ENCODE results near the gene INO80D.
"Not testable (repeated sequence)": the region's sequence is repeated elsewhere in the genome, so short reads cannot be mapped to it uniquely, and the experiment has no call there.

Gene INO80D
- 90.7 to 98.9 (median 94.8) reads per million in 4 donors for total RNA-seq

- peak; percentile 66 to 89 (median 74) for DNase-seq
Measured at GRCh38 chr2:206085742-206086445, at the start of gene INO80D. Gene INO80D (minus strand): TSS chr2:206086174. CDS start chr2:206063016, 23,158 bp downstream.

GRCh38 chr2:206127656-206128055, 41.7 kb upstream of the INO80D start:
- DNase-seq, result peak in 1 of 5 donors; percentile 6

DNA sequence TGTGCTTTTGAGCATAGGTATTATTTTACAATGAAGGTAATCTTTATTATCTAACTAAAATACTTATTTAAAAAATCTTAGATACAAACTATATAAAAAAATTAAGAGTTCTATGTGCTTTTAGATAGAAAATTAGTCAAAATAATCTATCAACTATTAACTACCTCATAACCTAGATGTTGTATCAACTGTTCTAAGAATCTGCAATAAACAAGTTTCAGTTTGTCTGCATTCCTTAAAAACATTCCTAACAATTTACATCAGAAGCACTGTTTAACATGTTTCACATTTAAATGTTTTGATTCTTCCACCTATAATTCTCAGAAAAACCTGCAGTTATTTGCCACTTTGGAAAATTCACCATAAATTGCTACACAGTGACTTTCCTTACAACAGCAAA, 39.9 kb upstream of the INO80D start:
- DNase-seq, result no peak

DNA sequence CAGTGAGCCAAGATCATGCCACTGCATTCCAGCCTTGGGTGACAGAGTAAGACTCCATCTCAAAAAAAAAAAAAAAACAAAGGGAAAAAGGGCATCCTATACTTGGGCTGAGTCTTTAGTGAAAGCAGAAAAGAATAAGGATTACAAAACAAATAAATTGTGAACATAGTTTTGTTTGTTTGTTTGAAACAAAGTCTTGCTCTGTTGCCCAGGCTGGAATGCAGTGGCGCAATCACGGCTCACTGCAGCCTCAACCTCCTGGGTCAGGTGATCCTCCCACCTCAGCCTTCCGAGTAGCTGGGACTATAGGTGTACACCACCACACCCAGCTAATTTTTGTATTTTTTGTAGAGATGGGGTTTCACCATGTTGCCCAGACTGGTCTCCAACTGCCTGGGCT, 36.6 kb upstream of the INO80D start:
- DNase-seq, result not testable (repeated sequence)

- DNase-seq, result no peak
Measured at GRCh38 chr2:206116278-206116677, 30.3 kb upstream of the INO80D start.

DNA sequence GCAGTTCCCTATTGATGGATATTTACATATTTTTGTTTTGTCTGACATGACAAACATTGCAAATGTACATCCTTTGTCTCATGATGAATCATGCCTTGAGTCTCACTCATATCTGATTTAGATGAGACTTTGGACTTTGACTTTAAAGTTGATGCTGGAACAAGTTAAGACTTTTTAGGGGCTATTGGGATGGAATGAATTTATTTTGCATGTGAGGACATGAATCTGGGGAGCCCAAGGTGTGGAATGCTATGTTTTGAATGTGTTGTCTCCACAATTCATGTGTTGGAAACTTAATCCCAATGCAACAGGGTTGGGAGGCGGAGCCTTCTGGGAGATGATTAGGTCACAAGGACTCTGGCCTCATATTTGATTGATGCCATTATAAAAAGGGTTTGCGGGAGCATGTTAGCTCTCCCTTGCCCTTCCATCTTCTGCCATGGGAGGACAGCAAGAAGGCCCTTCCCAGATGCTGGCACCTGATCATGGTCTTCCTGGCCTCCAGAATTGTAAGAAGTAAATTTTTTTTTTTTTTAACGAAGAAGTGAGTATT, 29.1 kb upstream of the INO80D start:
- no peak for DNase-seq

- DNase-seq, result no peak
Measured at GRCh38 chr2:206112846-206113547, 27.0 kb upstream of the INO80D start.

- no peak for DNase-seq
Measured at GRCh38 chr2:206112108-206112507, 26.1 kb upstream of the INO80D start.

- DNase-seq, result no peak
Measured at GRCh38 chr2:206108713-206109112, 22.7 kb upstream of the INO80D start.

- DNase-seq, result no peak
Measured at GRCh38 chr2:206105541-206105940, 19.6 kb upstream of the INO80D start.

DNA sequence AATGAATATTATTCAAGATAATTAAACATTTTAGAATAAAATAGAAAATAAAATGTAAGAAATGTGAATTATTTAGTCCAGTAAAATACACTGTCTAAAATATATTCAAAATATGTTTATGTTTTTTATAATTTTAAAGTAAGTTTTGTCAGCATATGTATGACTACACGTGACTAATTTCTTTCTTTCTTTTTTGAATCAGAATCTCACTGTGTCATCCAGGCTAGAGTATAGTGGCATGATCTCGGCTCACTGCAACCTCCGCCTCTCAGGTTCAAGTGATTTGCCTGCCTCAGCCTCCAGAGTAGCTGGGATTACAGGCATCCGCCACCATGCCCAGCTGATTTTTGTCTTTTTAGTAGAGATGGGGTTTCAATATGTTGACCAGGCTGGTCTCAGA, 19.1 kb upstream of the INO80D start:
- no peak for DNase-seq

DNA sequence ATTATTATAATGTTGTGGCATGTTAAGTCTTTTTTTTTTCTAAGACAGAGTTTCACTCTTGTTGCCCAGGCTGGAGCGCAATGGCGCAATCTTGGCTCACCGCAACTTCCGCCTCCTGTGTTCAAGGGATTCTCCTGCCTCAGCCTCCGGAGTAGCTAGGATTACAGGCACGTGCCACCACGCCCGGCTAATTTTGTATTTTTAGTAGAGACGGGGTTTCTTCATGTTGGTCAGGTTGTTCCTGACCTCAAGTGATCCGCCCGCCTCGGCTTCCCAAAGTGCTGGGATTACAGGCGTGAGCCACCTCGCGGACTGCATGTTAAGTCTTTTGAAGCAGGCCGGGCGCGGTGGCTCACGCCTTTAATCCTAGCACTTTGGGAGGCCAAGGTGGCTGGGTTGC, 12.9 kb upstream of the INO80D start:
- not testable (repeated sequence) for DNase-seq

GRCh38 chr2:206098471-206098870, 12.5 kb upstream of the INO80D start:
- DNase-seq, result no peak

DNA sequence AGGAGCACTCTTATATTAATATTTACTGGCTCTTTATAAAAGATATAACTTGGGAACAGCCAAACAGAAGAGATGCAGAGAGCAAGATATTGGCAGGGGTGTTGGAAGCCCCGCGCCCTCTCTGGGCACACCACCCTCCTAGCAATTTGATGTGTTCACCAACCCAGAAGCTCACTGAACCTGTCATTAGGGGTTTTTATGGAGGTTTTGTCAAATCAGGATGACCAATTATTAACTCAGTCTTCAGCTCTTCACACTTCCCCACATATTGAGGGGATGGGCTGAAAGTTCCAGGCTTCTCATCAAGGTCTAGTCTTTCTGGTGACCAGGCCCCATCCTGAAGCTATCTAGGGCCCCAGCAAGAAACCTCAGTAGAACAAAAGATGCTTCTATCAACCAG, 10.9 kb upstream of the INO80D start:
- DNase-seq, result no peak

DNA sequence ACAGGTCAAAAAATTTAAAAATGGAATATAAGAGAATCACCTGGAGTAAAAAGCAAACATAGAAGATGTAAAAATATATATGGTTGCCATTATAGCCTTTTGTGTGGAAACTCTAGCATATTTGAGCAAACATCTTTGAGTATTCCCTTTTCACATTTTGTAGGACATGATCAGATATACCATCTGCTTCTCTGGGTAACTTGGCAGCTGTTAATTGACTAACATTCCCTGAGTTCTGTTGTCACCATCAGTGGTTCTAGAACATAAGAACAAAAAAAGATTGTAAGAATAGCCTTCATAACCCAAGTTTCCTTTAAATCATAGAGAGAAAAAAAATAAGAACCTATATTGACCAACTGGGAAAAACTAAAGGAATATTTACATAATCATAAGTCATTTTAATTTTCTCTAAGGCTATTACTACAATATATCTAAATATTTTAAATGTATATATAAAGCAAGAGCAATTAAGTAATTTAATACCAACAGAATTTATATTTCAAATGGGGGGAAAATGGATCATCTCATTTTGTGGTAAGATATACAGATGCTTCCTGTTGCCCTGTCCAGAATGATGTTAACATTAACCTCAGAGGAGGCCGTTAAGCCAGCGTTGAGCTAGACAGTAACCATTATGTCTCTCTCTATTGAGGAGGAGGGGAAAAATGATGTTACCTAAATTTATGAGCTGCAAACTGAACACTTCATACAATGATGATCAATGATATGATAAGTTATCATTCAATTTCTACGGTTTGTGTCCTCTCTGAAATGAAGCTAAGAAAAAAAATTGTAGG, 9.8 kb upstream of the INO80D start:
- DNase-seq, result no peak

DNA sequence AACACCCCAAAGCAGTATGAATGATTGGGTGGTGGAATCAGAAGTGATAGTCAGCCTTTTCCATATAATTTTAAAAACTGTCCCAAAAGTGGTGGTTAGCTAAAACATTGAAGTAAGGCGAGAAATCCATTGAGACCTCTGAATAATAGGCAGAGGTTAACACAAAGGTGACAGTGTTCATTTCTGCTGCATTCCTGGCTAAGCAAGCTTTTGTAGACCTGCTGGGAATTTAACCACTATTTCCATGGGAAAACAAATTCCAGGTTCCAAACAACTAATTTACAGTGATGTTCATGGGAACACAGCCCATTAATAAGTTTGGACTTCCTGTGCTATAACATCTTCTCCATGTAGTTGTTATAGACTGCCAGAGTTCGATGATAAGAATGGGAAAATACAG, 6.3 kb upstream of the INO80D start:
- DNase-seq, result no peak

DNA sequence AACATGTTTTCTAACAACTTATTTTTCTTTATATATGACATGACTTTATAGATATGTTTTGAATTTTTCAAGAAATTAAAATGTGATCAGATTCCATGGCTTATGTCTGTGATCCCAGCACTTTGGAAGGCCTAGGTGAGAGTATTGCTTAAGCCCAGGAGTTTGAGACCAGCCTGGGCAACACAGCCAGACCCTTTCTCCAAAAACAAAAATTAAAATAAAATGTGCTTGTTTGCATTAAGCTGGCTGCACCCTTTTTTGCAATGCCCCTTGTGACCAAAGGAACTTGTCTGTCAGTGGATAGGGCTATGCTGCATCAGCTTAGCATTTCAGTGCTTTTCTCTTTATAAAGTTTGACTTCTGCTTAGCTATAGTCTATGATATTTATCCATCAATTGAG, 2.3 kb upstream of the INO80D start:
- no peak for DNase-seq

GRCh38 chr2:206086716-206087350, 859 bp upstream of the INO80D start:
- DNase-seq, result peak in 1 of 5 donors; percentile 8

- DNase-seq, result peak; percentile 28 to 43 (median 42)
Measured at GRCh38 chr2:206084870-206085741, 868 bp downstream of the INO80D start.

- DNase-seq, result peak in 2 of 5 donors; percentile 1 to 22
Measured at GRCh38 chr2:206084439-206084869, 1.5 kb downstream of the INO80D start.

All from T-helper 1 cell (primary cell).